Keratinocyte (primary cell): ENCODE measurements around the gene DBP. TPM values are rescaled to one million over a fixed set of nuclear protein-coding genes. Genes with fewer than 3 reads are reported as not detected.

Experiments
- DNase-seq: peaks from one replicate; pipeline ENCODE4 v3.0.0-alpha.2; 2011; ENCODE audit warnings: low read depth, missing footprints, low spot score
- FAIRE-seq: peaks from 2 replicates; lab custom pipeline; 2011; peaks lifted over from hg19 to GRCh38; lab: Jason Lieb, UNC
- H2AFZ ChIP-seq: 2 replicates; pipeline ENCODE4 v1.6.0; 2012; ENCODE audit warnings: low read length, control low read depth, inconsistent platforms; ENCODE audit not compliant: control insufficient read depth
- H3K27ac ChIP-seq: 2 replicates; pipeline ENCODE4 v1.5.1; 2011; ENCODE audit warnings: low read length; ENCODE audit not compliant: control insufficient read depth, insufficient read depth
- H3K27me3 ChIP-seq: 3 replicates; pipeline ENCODE4 v1.6.0; 2011; ENCODE audit warnings: low read length; ENCODE audit not compliant: control insufficient read depth, insufficient read depth; ENCODE audit errors: extremely low read depth
- H3K36me3 ChIP-seq, 2 experiments: 2 replicates in 1 of 2; 3 replicates in 1 of 2; pipeline ENCODE4 v1.5.1; 2011; ENCODE audit warnings: low read length in 2 of 2, mild to moderate bottlenecking in 1 of 2; ENCODE audit not compliant: control insufficient read depth in 2 of 2, insufficient read depth in 2 of 2; ENCODE audit errors: extremely low read depth in 1 of 2
- H3K4me1 ChIP-seq: 3 replicates; pipeline ENCODE4 v1.5.1; 2011; ENCODE audit warnings: low read length; ENCODE audit not compliant: control insufficient read depth, insufficient read depth; ENCODE audit errors: extremely low read depth
- H3K4me2 ChIP-seq: 3 replicates; pipeline ENCODE4 v1.6.0; 2011; ENCODE audit warnings: low read depth, low read length; ENCODE audit not compliant: control insufficient read depth, insufficient read depth; ENCODE audit errors: extremely low read depth
- H3K4me3 ChIP-seq, 3 experiments: fragments of 200-600 bp in 1 of 3; sonication (generic) in 1 of 3; 2 replicates in 2 of 3; 3 replicates in 1 of 3; pipeline ENCODE4 v1.5.1; 2011 to 2016; ENCODE audit warnings: low read length in 3 of 3, mild to moderate bottlenecking in 3 of 3, control low read depth in 2 of 3, inconsistent platforms in 1 of 3, low read depth in 1 of 3, mixed read lengths in 1 of 3, mixed run types in 1 of 3, moderate library complexity in 1 of 3; ENCODE audit not compliant: control insufficient read depth in 2 of 3, insufficient read depth in 2 of 3; ENCODE audit errors: extremely low read depth in 1 of 3
- H3K79me2 ChIP-seq: 2 replicates; pipeline ENCODE4 v1.6.0; 2012; ENCODE audit warnings: low read length; ENCODE audit not compliant: control insufficient read depth, insufficient read depth
- H3K9ac ChIP-seq: 3 replicates; pipeline ENCODE4 v1.6.0; 2011; ENCODE audit warnings: low read length; ENCODE audit not compliant: control insufficient read depth, insufficient read depth; ENCODE audit errors: extremely low read depth
- H3K9me1 ChIP-seq: 3 replicates; pipeline ENCODE4 v1.6.0; 2011; ENCODE audit warnings: low read length; ENCODE audit not compliant: control insufficient read depth, insufficient read depth; ENCODE audit errors: extremely low read depth
- H3K9me3 ChIP-seq: 2 replicates; pipeline ENCODE4 v1.5.1; 2012; ENCODE audit warnings: low read depth, low read length; ENCODE audit not compliant: control insufficient read depth
- H4K20me1 ChIP-seq: 3 replicates; pipeline ENCODE4 v1.6.0; 2011; ENCODE audit warnings: low read length; ENCODE audit not compliant: control insufficient read depth, insufficient read depth; ENCODE audit errors: extremely low read depth
- EZH2 ChIP-seq: IDR thresholded peaks from one replicate; pipeline ENCODE4 v1.6.1; 2012; ENCODE audit warnings: inconsistent platforms, mild to moderate bottlenecking, low read length, moderate library complexity
- dilution Hi-C: fragments of 300-500 bp; cut with MboI; formaldehyde crosslinking; loops from one replicate; pipeline ENCODE4 v1.7.0; 2020; ENCODE audit warnings: low sequenced_read_pairs; ENCODE audit not compliant: extremely low pct_ligation_motif_present
- polyA plus RNA-seq, 5 experiments: library from polyadenylated mRNA; depleted of rRNA in 3 of 5; stranded (reverse) in 3 of 5; stranded (forward) in 1 of 5; unstranded in 1 of 5; fragments of >200 nt; gene quantifications; 1 replicate in 1 of 5; 2 replicates in 3 of 5; 3 replicates in 1 of 5; pipeline versions ENCODE4 v1.2.1 to v1.2.3, GENCODE V29; 2011 to 2012; ENCODE audit warnings: missing spikeins in 2 of 5, low read depth in 1 of 5, low replicate concordance in 1 of 5
- TF ChIP-seq, protein P1 (sequence below), 3 experiments: IDR thresholded peaks in 1 of 3; conservative IDR thresholded peaks in 1 of 3; optimal IDR thresholded peaks in 1 of 3; 2 replicates in 2 of 3; 3 replicates in 1 of 3; pipeline versions ENCODE3 to v1.5.1; 2011; ENCODE audit warnings: low read length in 3 of 3, mild to moderate bottlenecking in 3 of 3, moderate library complexity in 2 of 3, control low read depth in 1 of 3, inconsistent platforms in 1 of 3; ENCODE audit not compliant: insufficient read depth in 2 of 3; ENCODE audit errors: extremely low read depth in 1 of 3

DBP gene
- polyA plus RNA-seq, 1 donor (not counting 4 experiments of a cell fraction or from before 2014, with no cell fraction given): 1.0 TPM

DNA sequence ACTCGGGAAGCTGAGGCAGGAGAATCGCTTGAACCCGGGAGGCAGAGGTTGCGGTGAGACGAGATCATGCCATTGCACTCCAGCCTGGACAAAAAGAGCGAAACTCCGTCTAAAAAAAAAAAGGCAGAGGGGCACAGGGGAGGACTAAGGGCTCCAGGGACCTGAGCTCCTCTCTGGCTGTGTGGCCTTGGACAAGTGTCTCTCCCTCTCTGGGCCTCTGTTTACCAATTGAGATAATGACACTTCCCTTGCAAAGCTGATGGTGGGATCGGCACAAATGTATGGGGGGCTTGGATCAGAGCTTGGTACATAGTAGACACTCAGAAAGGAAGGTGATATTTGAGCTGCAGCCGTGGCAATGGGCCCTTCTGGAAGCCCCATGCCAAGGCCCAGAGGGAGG is 42.0 kb downstream of the DBP start:
- TF ChIP-seq EZH2: no peak
- TF ChIP-seq, protein P1, sequence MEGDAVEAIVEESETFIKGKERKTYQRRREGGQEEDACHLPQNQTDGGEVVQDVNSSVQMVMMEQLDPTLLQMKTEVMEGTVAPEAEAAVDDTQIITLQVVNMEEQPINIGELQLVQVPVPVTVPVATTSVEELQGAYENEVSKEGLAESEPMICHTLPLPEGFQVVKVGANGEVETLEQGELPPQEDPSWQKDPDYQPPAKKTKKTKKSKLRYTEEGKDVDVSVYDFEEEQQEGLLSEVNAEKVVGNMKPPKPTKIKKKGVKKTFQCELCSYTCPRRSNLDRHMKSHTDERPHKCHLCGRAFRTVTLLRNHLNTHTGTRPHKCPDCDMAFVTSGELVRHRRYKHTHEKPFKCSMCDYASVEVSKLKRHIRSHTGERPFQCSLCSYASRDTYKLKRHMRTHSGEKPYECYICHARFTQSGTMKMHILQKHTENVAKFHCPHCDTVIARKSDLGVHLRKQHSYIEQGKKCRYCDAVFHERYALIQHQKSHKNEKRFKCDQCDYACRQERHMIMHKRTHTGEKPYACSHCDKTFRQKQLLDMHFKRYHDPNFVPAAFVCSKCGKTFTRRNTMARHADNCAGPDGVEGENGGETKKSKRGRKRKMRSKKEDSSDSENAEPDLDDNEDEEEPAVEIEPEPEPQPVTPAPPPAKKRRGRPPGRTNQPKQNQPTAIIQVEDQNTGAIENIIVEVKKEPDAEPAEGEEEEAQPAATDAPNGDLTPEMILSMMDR (optimal IDR thresholded peaks at IDR 0.05 in 1 of 3, IDR thresholded peaks at IDR 0.05 in 1 of 3, conservative IDR thresholded peaks at IDR 0.05 in 1 of 3; ENCODE audit: extremely low read depth in 1 of 3, insufficient read depth in 2 of 3, low read length in 3 of 3): no peak
- FAIRE-seq: no peak

GRCh38 chr19:48591021-48591420 is 46.2 kb downstream of the DBP start:
- Histone ChIP-seq H3K36me3 (no peaks in the 10 kb centered on the region), H2AFZ (no peak overlapping the region), H3K9ac (no peak overlapping the region), H3K4me2 (no peak overlapping the region), H3K4me3 (no peak overlapping the region), H3K27ac (no peak overlapping the region), H4K20me1 (no peaks in the 10 kb centered on the region), H3K4me1 (peaks cover 10% of the 10 kb centered on the region), H3K79me2 (no peaks in the 10 kb centered on the region), H3K9me3 (no peaks in the 10 kb centered on the region), H3K27me3 (no peaks in the 10 kb centered on the region), H3K9me1 (no peaks in the 10 kb centered on the region)
- TF ChIP-seq, protein P1 (optimal IDR thresholded peaks at IDR 0.05 in 1 of 3, IDR thresholded peaks at IDR 0.05 in 1 of 3, conservative IDR thresholded peaks at IDR 0.05 in 1 of 3; ENCODE audit: extremely low read depth in 1 of 3, insufficient read depth in 2 of 3, low read length in 3 of 3): peak in 2 of 3 experiments; percentile 17 to 36
- TF ChIP-seq EZH2: no peak
- DNase-seq: no peak
- dilution Hi-C loops: no loop called here
- FAIRE-seq: no peak

More for the DNA sequence above, 42.0 kb downstream of the DBP start:
- no peaks in the 10 kb centered on the region for H3K79me2 ChIP-seq
- H3K4me1 ChIP-seq: no peaks in the 10 kb centered on the region
- no peaks in the 10 kb centered on the region for H3K9me1 ChIP-seq
- H3K27ac ChIP-seq: no peak overlapping the region
- H3K36me3 ChIP-seq: no peaks in the 10 kb centered on the region
- H3K4me2 ChIP-seq: no peak overlapping the region
- no peak overlapping the region for H3K4me3 ChIP-seq
- H3K9ac ChIP-seq: no peak overlapping the region
- no peaks in the 10 kb centered on the region for H4K20me1 ChIP-seq
- H2AFZ ChIP-seq: no peak overlapping the region
- dilution Hi-C loops: no loop called here
- no peak for DNase-seq
- H3K27me3 ChIP-seq: no peaks in the 10 kb centered on the region
- no peaks in the 10 kb centered on the region for H3K9me3 ChIP-seq
